GM18868 (cell line): ENCODE measurements around the gene MARCHF6.
A peak's percentile ranks its signal among the peaks of the same experiment; 100 is the strongest.

Experiments
- ATAC-seq: cut with Tn5 transposase; IDR thresholded peaks from one replicate; pipeline ENCODE4 v1.9.1; 2021; ENCODE audit warnings: mild to moderate bottlenecking, moderate library complexity; ENCODE audit not compliant: unreplicated experiment

The MARCHF6 gene

GRCh38 chr5:10353241-10354047 lies at the start of gene MARCHF6:
Gene MARCHF6 (plus strand): TSS chr5:10353695. CDS start chr5:10353899, 204 bp downstream.
- ATAC-seq = peak; percentile 81

GRCh38 chr5:10303699-10304170 lies 49.8 kb upstream of the MARCHF6 start:
- ATAC-seq = no peak

- ATAC-seq = no peak
Observed at GRCh38 chr5:10304932-10305331, 48.6 kb upstream of the MARCHF6 start.

GRCh38 chr5:10306114-10306513 lies 47.4 kb upstream of the MARCHF6 start:
- ATAC-seq = no peak

- no peak for ATAC-seq
Observed at GRCh38 chr5:10306806-10307205, 46.7 kb upstream of the MARCHF6 start.

- ATAC-seq = peak; percentile 89
Observed at GRCh38 chr5:10307206-10308148, 46.0 kb upstream of the MARCHF6 start, which contains the start of gene CMBL. Gene CMBL (minus strand): TSS chr5:10307902. CDS start chr5:10290762, 17,140 bp downstream.

GRCh38 chr5:10308844-10309243 lies 44.7 kb upstream of the MARCHF6 start:
- ATAC-seq = no peak

GRCh38 chr5:10310066-10310779 lies 43.3 kb upstream of the MARCHF6 start:
- no peak for ATAC-seq

GRCh38 chr5:10310835-10311570 lies 42.5 kb upstream of the MARCHF6 start:
- ATAC-seq = peak; percentile 70

- no peak for ATAC-seq
Observed at GRCh38 chr5:10311595-10312425, 41.7 kb upstream of the MARCHF6 start.

- no peak for ATAC-seq
Observed at GRCh38 chr5:10315201-10315600, 38.3 kb upstream of the MARCHF6 start.

GRCh38 chr5:10315824-10316509 lies 37.5 kb upstream of the MARCHF6 start:
- no peak for ATAC-seq

- ATAC-seq = peak; percentile 69
Observed at GRCh38 chr5:10317825-10318682, 35.4 kb upstream of the MARCHF6 start.

- no peak for ATAC-seq
Observed at GRCh38 chr5:10319202-10319851, 34.2 kb upstream of the MARCHF6 start.

- ATAC-seq = no peak
Observed at GRCh38 chr5:10320793-10321192, 32.7 kb upstream of the MARCHF6 start.

- no peak for ATAC-seq
Observed at GRCh38 chr5:10321882-10322281, 31.6 kb upstream of the MARCHF6 start.
